H1 (cell line): ENCODE measurements around the gene CDC7. TPM values are rescaled to one million over a fixed set of nuclear protein-coding genes. Genes with fewer than 3 reads are reported as not detected.

ENCODE experiments used
- ASH2L ChIP-seq: fragments of 200-600, 300-600 bp; sonication (generic); IDR thresholded peaks from one replicate; pipeline ENCODE4 v1.7.1; 2017; ENCODE audit warnings: low read length
- CREB1 ChIP-seq: IDR thresholded peaks from 2 replicates; pipeline ENCODE4 v1.6.1; 2012; ENCODE audit warnings: inconsistent platforms
- EGR1 ChIP-seq: IDR thresholded peaks from 2 replicates; pipeline ENCODE4 v1.6.1; 2011; ENCODE audit warnings: low read depth, low read length, borderline replicate concordance
- NANOG ChIP-seq: IDR thresholded peaks from 2 replicates; pipeline ENCODE4 v1.6.1; 2011; ENCODE audit warnings: low read length, low read depth, mild to moderate bottlenecking, inconsistent platforms; ENCODE audit not compliant: insufficient read depth, poor library complexity, severe bottlenecking
- TAF1 ChIP-seq: IDR thresholded peaks from 2 replicates; pipeline ENCODE4 v1.6.1; 2011; ENCODE audit warnings: mild to moderate bottlenecking, low read depth, low read length
- polyA plus RNA-seq, 7 experiments: library from polyadenylated mRNA; depleted of rRNA in 3 of 7; stranded (reverse) in 5 of 7; unstranded in 2 of 7; fragments of >200 nt in 5 of 7; fragments of 200-250 nt in 2 of 7; gene quantifications; 1 replicate in 5 of 7; 2 replicates in 1 of 7; 4 replicates in 1 of 7; pipeline versions ENCODE4 v1.2.1 to v1.2.3, GENCODE V29; 2011 to 2013; ENCODE audit warnings: missing spikeins in 2 of 7, mixed read lengths in 2 of 7
- total RNA-seq: library from RNA; stranded (reverse); fragmentation: NEBNext Ultra II Directional; extraction: Animal tissue kit (Norgen Biotek cat#: 25700); gene quantifications from 2 replicates; pipeline ENCODE4 v1.2.1, GENCODE V29; 2021

Gene CDC7
- total and polyA plus RNA-seq, 2 of the 8 experiments (the other 6 are each of a cell fraction or from before 2014, with no cell fraction given): 12.2 to 34.4 TPM

- TF ChIP-seq EGR1 (no peak), NANOG (no peak), CREB1 (no peak), ASH2L (no peak), TAF1 (no peak)
- TF ChIP-seq, all 59 proteins: peak for 0
Measured at GRCh38 chr1:91572044-91572443, 71.4 kb downstream of the CDC7 start (continued).

Other genes starting within 250 kb of the CDC7 start
- 0.99 and 1.2 TPM in 2 replicates for gene HFM1, start 96.0 kb upstream of the CDC7 start, total RNA-seq
- gene HFM1, start 96.0 kb upstream of the CDC7 start, polyA plus RNA-seq (2011; rRNA removed): 0.14 and 0.23 TPM in 2 replicates